ENCODE measurements around the gene TM9SF1. TPM values are rescaled to one million over a fixed set of nuclear protein-coding genes. Genes with fewer than 3 reads are reported as not detected.

TM9SF1 gene
- total and polyA plus RNA-seq, 2 of the 13 experiments (the other 11 are each of a cell fraction or from before 2014, with no cell fraction given) = 83.2 to 110 TPM

DNA sequence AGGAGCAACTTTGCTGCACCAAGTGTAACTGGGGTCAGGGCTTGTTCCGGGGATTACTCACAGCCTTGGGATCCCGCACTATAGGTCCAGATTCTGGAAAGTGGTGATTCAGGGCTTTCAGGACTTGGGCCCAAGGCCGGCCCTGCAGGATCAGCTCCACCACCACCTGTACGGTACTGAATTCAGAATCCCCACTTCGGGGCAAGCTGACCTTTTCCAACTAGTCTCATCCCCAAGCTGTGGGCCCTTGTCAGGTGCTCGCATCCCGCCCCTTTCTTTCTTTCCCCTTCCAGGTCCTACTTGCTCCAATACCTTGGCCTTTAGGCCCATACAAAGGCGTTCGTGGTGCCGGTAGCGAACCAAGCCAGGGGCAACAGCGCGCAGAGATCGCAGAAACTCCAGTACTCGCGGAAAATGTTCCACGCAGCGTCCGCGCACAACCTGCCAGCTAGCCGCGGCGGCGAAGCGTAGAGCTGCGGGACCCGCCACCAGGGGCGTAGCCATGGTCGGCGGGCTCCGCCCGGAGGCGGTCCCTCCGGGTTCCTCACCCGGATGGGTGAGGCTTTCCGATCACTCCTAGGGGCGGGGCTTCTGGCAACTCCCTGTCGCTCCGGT lies 46.7 kb upstream of the TM9SF1 start (continued):
- TF ChIP-seq NR2C2 (CRISPR knock-in tag; IDR thresholded peaks at IDR 0.05; ENCODE audit: borderline replicate concordance) (no peak), MED8 (CRISPR knock-in tag; IDR thresholded peaks at IDR 0.05; ENCODE audit: insufficient replicate concordance) (peak; percentile 83), AHR (CRISPR knock-in tag; IDR thresholded peaks at IDR 0.05) (peak; percentile 33), RELA (CRISPR knock-in tag; IDR thresholded peaks at IDR 0.05) (peak; percentile 57; the same call in 1 of the 2 replicates), JUN (CRISPR knock-in tag; IDR thresholded peaks at IDR 0.05) (no peak), NCOA1 (CRISPR knock-in tag; IDR thresholded peaks at IDR 0.05) (no peak), ZSCAN9 (CRISPR knock-in tag; IDR thresholded peaks at IDR 0.05; ENCODE audit: borderline replicate concordance) (no peak), SALL2 (CRISPR knock-in tag; IDR thresholded peaks at IDR 0.05) (no peak), ZNF329 (CRISPR knock-in tag; IDR thresholded peaks at IDR 0.05; ENCODE audit: low read depth) (no peak), ZNF446 (CRISPR knock-in tag; IDR thresholded peaks at IDR 0.05) (peak; percentile 18; the same call in 1 of the 2 replicates), ZNF674 (CRISPR knock-in tag; IDR thresholded peaks at IDR 0.05; ENCODE audit: low read depth) (peak; percentile 59), MTF1 (CRISPR knock-in tag; IDR thresholded peaks at IDR 0.05) (no peak), ZNF547 (CRISPR knock-in tag; IDR thresholded peaks at IDR 0.05) (no peak), KDM5B (CRISPR knock-in tag; IDR thresholded peaks at IDR 0.05; ENCODE audit: borderline replicate concordance) (no peak)
- TF ChIP-seq, protein P1, sequence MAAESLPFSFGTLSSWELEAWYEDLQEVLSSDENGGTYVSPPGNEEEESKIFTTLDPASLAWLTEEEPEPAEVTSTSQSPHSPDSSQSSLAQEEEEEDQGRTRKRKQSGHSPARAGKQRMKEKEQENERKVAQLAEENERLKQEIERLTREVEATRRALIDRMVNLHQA (CRISPR knock-in tag; IDR thresholded peaks at IDR 0.05) = peak; percentile 87; the same call in 1 of the 2 replicates
- TF ChIP-seq, protein P2, sequence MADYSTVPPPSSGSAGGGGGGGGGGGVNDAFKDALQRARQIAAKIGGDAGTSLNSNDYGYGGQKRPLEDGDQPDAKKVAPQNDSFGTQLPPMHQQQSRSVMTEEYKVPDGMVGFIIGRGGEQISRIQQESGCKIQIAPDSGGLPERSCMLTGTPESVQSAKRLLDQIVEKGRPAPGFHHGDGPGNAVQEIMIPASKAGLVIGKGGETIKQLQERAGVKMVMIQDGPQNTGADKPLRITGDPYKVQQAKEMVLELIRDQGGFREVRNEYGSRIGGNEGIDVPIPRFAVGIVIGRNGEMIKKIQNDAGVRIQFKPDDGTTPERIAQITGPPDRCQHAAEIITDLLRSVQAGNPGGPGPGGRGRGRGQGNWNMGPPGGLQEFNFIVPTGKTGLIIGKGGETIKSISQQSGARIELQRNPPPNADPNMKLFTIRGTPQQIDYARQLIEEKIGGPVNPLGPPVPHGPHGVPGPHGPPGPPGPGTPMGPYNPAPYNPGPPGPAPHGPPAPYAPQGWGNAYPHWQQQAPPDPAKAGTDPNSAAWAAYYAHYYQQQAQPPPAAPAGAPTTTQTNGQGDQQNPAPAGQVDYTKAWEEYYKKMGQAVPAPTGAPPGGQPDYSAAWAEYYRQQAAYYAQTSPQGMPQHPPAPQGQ (CRISPR knock-in tag; IDR thresholded peaks at IDR 0.05; ENCODE audit: borderline replicate concordance) = peak; percentile 13; the same call in 1 of the 2 replicates
- TF ChIP-seq, protein P3, sequence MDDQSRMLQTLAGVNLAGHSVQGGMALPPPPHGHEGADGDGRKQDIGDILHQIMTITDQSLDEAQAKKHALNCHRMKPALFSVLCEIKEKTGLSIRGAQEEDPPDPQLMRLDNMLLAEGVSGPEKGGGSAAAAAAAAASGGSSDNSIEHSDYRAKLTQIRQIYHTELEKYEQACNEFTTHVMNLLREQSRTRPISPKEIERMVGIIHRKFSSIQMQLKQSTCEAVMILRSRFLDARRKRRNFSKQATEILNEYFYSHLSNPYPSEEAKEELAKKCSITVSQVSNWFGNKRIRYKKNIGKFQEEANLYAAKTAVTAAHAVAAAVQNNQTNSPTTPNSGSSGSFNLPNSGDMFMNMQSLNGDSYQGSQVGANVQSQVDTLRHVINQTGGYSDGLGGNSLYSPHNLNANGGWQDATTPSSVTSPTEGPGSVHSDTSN (CRISPR knock-in tag; IDR thresholded peaks at IDR 0.05; ENCODE audit: borderline replicate concordance) = no peak
- TF ChIP-seq, protein P4, sequence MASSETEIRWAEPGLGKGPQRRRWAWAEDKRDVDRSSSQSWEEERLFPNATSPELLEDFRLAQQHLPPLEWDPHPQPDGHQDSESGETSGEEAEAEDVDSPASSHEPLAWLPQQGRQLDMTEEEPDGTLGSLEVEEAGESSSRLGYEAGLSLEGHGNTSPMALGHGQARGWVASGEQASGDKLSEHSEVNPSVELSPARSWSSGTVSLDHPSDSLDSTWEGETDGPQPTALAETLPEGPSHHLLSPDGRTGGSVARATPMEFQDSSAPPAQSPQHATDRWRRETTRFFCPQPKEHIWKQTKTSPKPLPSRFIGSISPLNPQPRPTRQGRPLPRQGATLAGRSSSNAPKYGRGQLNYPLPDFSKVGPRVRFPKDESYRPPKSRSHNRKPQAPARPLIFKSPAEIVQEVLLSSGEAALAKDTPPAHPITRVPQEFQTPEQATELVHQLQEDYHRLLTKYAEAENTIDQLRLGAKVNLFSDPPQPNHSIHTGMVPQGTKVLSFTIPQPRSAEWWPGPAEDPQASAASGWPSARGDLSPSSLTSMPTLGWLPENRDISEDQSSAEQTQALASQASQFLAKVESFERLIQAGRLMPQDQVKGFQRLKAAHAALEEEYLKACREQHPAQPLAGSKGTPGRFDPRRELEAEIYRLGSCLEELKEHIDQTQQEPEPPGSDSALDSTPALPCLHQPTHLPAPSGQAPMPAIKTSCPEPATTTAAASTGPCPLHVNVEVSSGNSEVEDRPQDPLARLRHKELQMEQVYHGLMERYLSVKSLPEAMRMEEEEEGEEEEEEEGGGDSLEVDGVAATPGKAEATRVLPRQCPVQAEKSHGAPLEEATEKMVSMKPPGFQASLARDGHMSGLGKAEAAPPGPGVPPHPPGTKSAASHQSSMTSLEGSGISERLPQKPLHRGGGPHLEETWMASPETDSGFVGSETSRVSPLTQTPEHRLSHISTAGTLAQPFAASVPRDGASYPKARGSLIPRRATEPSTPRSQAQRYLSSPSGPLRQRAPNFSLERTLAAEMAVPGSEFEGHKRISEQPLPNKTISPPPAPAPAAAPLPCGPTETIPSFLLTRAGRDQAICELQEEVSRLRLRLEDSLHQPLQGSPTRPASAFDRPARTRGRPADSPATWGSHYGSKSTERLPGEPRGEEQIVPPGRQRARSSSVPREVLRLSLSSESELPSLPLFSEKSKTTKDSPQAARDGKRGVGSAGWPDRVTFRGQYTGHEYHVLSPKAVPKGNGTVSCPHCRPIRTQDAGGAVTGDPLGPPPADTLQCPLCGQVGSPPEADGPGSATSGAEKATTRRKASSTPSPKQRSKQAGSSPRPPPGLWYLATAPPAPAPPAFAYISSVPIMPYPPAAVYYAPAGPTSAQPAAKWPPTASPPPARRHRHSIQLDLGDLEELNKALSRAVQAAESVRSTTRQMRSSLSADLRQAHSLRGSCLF (CRISPR knock-in tag; IDR thresholded peaks at IDR 0.05; ENCODE audit: borderline replicate concordance) = no peak
- TF ChIP-seq, protein P5, sequence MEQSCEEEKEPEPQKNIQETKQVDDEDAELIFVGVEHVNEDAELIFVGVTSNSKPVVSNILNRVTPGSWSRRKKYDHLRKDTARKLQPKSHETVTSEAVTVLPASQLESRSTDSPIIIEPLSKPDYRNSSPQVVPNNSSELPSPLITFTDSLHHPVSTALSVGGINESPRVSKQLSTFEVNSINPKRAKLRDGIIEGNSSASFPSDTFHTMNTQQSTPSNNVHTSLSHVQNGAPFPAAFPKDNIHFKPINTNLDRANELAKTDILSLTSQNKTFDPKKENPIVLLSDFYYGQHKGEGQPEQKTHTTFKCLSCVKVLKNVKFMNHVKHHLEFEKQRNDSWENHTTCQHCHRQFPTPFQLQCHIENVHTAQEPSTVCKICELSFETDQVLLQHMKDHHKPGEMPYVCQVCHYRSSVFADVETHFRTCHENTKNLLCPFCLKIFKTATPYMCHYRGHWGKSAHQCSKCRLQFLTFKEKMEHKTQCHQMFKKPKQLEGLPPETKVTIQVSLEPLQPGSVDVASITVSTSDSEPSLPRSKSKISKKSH (CRISPR knock-in tag; IDR thresholded peaks at IDR 0.05; ENCODE audit: borderline replicate concordance) = no peak
